GM18505 (cell line): ENCODE measurements around the gene TGFBR3L.

ENCODE experiments used
- ATAC-seq: cut with Tn5 transposase; IDR thresholded peaks from one replicate; pipeline ENCODE4 v1.9.1; 2021; ENCODE audit not compliant: unreplicated experiment
- POLR2A ChIP-seq: IDR thresholded peaks from 4 replicates; pipeline ENCODE4 v1.6.1; 2011; ENCODE audit warnings: borderline replicate concordance; ENCODE audit not compliant: insufficient read depth, insufficient read length; ENCODE audit errors: extremely low read depth

The TGFBR3L gene

GRCh38 chr19:7914598-7915045, at the start of gene TGFBR3L:
TSS of gene TGFBR3L (plus strand) at chr19:7914830.
- no peak for TF ChIP-seq POLR2A
- no peak for ATAC-seq

- no peak for TF ChIP-seq POLR2A
- ATAC-seq, result no peak
These were observed 49.2 kb upstream of the TGFBR3L start for GRCh38 chr19:7865262-7865911.

- TF ChIP-seq POLR2A, result no peak
These were observed 48.1 kb upstream of the TGFBR3L start for GRCh38 chr19:7866399-7867091.

GRCh38 chr19:7867092-7867844, 47.4 kb upstream of the TGFBR3L start:
- TF ChIP-seq POLR2A, result no peak
- no peak for ATAC-seq

More at GRCh38 chr19:7866399-7867091, 48.1 kb upstream of the TGFBR3L start:
- ATAC-seq, result no peak

- no peak for TF ChIP-seq POLR2A
- ATAC-seq, result no peak
These were observed 46.3 kb upstream of the TGFBR3L start for GRCh38 chr19:7868326-7868670.

GRCh38 chr19:7868671-7869452, 45.8 kb upstream of the TGFBR3L start:
- peak; percentile 39 for ATAC-seq
- no peak for TF ChIP-seq POLR2A

- ATAC-seq, result peak; percentile 43
- no peak for TF ChIP-seq POLR2A
These were observed 45.1 kb upstream of the TGFBR3L start for GRCh38 chr19:7869453-7869909.

- no peak for TF ChIP-seq POLR2A
- peak; percentile 9 for ATAC-seq
These were observed 44.6 kb upstream of the TGFBR3L start for GRCh38 chr19:7869910-7870511.

- no peak for ATAC-seq
These were observed 43.8 kb upstream of the TGFBR3L start for GRCh38 chr19:7870571-7871436.

GRCh38 chr19:7871437-7872305, 43.0 kb upstream of the TGFBR3L start:
- ATAC-seq, result no peak
- TF ChIP-seq POLR2A, result no peak

More at GRCh38 chr19:7870571-7871436, 43.8 kb upstream of the TGFBR3L start:
- TF ChIP-seq POLR2A, result no peak

GRCh38 chr19:7872306-7873204, 42.1 kb upstream of the TGFBR3L start:
- TF ChIP-seq POLR2A, result no peak
- no peak for ATAC-seq
